GM21390 (cell line): ENCODE measurements around the gene SERINC2.
"Not testable (repeated sequence)": the region's sequence is repeated elsewhere in the genome, so short reads cannot be mapped to it uniquely, and the experiment has no call there.

Source experiments
- ATAC-seq: cut with Tn5 transposase; IDR thresholded peaks from one replicate; pipeline ENCODE4 v1.9.1; 2021; ENCODE audit not compliant: unreplicated experiment

Gene SERINC2

DNA sequence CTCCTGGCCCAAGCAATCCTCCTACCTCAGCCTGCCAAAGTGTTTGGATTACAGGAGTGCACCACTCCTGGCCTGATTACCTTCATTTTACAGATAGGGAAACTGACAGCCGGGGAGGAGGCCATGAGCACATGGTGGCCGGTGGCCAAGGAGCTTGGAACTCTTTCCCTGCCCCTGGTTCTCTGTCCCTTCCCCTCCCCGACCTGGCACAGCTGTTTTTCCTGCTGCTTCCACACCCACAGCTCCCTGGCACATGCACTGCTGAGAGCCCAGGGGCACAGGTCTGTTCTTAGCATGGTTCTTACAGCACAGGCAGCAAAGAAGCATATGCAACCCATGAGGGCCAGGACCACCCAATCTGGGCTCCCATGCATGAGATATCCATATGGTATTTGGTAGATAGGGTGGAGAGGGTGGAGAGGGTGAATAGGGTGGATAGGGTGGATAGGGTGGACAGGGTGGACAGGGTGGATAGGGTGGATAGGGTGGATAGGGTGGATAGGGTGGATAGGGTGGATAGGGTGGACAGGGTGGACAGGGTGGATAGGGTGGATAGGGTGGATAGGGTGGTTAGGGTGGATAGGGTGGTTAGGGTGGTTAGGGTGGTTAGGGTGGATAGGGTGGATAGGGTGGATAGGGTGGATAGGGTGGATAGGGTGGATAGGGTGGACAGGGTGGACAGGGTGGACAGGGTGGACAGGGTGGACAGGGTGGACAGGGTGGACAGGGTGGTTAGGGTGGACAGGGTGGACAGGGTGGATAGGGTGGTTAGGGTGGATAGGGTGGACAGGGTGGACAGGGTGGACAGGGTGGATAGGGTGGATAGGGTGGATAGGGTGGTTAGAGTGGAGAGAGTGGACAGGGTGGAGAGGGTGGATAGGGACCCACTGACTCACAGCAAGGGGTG is 18.6 kb downstream of the SERINC2 start:
- ATAC-seq = not testable (repeated sequence)

DNA sequence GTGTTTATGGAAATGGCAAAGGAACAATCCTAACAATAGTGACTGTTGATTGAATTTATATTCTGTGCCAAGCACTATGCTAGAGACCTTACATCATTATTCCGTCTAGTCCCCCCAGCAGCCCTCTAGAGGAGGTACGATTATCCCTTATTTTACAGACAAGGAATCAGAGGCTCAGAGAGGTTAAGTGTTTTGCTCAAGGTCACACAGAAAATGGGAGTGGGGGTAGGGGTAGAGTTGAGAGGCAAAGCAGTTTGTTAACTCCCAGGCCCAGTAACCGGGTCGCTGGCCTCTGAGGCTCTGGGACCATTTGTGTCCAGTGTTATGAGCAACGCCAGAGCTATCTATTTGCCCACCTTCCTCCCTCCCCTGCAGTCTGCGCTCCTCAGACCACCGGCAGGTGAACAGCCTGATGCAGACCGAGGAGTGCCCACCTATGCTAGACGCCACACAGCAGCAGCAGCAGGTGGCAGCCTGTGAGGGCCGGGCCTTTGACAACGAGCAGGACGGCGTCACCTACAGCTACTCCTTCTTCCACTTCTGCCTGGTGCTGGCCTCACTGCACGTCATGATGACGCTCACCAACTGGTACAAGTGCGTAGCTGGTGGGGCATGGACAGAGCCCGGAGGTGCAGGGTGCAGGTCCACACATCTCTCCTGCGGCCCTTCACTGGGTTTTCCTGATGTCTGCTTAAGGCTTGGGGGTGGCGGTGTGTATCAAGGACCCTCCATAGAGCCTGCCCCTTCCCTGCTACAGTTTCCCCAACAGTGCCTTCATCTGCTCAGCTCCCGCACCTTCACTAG is 19.8 kb downstream of the SERINC2 start:
- no peak for ATAC-seq

DNA sequence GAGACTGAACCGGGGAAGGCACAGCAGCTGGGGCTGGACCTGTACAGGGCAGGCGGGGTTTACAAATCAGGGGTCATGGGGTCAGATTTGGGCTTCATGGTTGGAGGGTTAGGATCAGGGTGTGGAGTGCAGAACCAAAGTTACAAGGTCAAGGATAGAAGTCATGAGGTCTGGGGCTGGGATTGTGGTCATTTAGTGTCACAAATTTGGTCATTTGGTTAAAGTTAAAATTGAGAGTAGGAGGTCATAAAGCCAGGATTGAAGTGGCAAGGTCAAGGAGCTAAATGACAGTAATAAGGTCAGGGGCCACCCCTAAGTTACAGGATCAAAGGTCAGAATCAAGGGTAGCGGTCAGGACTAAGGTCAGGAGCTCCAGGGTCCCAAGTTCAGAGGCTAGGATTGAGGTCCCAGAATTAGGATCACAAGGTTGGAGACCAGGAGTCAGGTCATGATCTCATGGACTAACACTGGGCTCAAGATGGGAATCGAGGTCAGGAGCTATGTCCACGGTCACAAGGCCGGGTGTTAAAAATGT is 20.4 kb downstream of the SERINC2 start:
- no peak for ATAC-seq

DNA sequence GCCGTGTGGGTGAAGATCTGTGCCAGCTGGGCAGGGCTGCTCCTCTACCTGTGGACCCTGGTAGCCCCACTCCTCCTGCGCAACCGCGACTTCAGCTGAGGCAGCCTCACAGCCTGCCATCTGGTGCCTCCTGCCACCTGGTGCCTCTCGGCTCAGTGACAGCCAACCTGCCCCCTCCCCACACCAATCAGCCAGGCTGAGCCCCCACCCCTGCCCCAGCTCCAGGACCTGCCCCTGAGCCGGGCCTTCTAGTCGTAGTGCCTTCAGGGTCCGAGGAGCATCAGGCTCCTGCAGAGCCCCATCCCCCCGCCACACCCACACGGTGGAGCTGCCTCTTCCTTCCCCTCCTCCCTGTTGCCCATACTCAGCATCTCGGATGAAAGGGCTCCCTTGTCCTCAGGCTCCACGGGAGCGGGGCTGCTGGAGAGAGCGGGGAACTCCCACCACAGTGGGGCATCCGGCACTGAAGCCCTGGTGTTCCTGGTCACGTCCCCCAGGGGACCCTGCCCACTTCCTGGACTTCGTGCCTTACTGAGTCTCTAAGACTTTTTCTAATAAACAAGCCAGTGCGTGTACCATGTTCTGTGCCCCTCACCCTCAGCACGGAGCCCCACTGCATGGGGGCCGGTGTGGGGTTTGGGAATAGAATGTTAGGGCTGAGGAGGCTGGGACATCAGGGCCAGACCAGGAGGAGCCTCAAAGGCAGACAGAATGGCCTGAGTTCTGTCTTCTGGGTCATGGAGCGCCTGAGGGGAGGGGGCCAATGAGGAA is 21.3 kb downstream of the SERINC2 start:
- ATAC-seq = no peak

DNA sequence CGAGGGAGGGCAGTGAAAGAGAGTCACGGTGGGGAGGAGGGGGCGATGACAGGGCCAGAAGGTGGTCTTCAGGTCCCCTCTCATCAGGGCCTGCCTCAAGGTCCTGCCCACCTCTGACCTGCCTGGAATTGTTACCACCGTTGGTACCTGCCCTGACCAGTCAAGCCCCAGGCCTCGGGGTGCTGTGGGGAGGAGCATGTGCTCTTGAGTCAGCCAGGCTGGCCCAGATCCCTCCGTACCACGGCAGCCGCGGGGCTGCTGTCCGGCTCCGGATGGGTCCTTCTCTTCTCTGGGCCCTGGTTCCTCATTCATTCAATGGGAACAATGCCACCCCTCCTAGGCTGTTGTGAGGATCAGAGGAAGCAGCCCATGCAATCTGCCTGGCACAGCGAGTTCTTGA is 22.0 kb downstream of the SERINC2 start:
- no peak for ATAC-seq

DNA sequence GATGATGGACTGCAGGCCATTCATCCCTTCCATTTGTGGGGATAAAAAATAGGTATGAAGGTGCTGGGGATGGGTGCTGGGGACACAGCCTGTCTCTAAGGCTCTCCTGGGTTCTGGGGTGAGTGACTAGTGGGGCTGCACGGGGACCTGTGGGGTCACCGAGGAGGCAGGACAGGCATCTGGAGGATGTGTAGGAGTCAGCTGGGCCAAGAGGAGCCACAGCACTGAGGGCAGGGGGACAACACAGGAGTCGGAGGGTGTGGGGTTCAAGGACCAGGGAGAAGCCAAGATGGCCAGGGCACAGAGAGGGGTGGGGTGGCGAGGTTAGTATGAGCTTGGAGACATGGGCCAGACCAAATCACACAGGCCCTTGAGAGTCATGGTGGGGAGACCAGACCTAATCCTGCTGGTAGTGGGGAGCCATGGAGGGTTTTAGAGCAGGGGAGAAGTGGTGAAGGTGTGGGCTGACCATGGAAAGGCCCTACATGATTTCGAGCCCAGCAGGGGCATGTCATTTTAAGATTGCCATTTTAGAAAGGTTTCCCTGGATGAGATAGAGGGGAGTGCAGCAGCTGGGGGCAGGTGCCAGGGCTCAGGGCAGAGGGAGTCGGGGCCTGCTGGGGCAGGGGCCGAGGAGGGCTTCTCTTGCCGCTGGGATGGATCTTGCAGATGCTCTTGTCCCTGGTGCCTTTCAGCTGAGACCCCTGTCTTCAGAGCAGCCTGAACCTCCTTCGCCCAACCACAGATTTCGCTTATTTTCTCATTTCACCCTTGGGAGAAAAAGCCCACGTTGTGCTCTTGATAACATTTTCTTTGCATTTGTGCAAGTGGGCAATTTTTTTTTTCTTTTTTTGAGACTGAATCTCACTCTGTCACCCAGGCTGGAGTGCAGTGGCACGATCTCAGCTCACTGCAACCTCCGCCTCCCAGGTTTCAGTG is 22.7 kb downstream of the SERINC2 start:
- no peak for ATAC-seq

DNA sequence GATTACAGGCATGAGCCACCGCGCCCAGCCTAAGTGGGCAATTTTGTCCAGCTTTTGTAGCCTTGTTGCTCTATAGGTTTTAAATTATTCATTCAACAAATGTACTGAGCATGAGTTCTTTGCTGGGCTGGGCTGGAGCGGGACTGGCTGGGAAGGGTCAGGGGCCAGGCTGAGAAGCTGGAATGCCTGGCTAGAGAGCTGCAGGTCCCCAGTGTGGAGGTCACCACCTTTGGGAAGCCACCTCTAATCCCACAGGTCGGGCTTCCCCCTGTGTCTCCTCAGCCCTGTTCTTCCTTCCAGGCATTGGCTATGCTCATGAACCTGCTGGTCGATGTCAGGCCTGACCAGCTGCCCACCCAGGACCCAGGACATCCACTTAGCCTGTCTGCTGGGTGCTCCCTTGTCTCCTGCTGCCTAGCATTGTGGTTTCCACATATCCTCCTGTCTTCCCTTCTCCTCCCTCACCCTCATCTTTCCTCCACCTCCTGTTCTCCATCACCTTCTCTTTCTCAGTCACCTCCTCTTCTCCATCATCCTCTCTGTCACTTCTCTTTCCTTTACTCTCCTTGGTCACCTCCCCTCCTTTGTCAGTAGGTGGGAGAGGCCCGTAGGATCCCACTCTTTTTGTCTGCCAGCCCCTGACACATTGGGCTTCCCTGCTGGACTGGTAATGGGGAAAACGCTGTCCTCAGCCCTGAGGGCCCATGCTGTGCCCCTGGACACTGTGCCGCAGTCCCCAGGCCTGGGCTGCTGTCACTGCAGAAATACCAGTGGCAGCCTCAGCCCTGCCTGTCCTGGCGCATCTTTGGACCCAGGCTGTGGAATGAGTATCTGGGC is 23.8 kb downstream of the SERINC2 start:
- no peak for ATAC-seq

DNA sequence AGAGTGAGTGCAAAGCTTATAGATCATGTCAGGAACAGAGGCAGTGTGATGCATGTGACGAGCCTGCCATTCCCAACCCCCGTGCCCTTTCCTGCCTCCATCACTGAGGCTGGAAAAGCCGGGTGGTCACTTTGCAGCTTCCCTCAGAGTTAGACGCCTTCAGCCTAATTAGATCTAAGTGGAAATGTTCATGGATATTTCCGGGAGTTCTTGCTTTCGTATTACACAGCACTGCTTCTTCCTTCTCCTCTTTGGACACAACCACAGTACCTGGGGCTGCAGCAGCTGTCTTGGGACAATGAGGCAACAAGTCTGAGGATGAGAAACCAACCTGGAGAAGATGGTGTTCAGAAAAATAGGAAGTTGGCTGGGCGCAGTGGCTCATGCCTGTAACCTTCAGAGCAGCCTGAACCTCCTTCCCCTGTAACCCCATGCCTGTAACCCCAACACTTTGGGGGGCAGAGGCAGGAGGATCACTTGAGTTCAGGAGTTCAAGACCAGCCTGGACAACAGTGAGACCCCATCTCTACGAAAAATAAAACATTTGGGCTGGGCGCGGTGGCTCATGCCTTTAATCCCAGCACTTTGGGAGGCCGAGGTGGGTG is 24.5 kb downstream of the SERINC2 start:
- no peak for ATAC-seq

DNA sequence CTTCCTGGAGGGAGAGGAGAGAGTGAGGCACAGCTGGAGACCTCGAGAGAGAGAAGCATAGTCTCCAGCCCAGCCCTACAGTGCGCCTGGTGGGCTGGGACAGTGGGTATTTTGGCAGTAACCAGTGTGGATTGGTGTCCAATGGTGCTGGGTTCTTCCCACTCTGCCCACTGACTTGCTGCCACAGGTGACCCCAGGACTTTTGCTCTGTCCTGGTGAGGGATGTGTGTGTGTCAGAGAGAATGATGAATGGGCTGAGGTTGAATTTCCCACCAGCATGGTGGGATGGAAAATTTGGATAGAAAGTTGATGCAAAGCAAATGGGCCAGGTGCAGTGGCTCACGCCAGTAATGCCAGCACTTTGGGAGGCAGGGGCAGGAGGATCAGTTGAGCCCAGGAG is 26.3 kb downstream of the SERINC2 start:
- no peak for ATAC-seq

DNA sequence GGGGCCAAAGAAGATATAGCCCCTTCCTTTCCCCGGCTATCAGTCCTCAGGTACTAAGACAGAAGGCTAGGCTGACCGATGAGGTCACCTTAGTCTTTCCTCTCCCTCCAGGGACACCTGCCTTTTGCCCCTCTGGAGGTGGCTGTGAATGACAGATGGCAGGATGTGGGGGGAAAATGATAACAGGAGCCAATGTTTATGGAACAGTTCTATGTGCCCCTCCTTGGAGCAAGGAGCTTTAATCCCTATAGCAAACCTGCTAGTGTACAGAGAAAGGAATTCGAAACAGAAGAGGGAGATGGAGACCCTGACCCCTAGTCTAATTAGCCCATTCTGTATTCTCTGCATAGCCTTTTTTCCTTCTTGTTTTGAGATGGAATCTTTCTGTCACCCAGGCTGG is 28.1 kb downstream of the SERINC2 start:
- ATAC-seq = no peak

DNA sequence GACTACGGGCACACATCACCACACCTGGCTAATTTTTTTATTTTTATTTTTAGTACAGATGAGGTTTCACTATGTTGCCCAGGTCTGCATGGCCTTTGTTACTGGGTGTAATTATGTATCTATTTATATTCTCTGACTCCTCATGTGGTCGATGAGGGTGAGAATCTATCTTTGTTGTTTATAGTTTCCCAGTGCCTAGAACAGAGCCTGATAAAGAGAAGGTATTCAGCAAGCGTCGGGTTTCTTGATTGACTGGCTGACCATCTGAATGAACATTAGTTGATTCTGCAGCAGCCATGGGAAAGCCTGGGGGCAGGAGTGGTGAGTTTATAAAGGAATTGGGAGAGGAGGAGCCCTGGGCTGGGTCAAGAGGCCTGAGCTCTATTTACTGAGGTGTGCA is 28.5 kb downstream of the SERINC2 start:
- ATAC-seq = no peak

DNA sequence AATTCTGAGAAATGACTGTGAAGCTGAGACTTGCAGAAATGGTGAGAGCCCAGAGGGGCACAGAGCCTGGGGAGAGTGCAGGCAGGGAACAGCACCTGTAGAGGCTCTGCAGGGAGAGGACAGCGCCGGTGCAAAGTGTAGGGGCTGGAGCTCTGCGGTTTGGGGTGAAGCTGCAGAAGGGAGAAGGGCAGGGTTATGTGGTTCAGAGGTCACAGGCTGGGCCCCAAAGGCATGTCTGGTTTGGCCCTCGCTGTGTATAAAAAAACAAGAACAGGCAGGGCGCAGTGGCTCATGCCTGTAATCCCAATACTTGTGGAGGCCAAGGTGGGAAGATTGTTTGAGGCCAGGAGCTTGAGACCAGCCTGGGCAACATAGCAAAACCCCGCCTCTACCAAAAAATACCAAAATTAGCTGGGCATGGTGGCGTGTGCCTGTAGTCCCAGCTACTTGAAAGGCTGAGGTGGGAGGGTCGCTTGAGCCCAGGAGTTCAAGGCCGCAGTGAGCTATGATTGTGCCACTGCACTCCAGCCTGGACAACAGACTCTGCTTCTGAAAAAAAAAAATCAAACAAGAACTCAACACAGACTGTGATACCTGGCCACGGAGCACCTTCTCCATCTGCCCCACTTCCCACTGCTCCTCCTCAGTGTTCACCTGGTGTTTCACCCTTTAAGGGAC is 29.1 kb downstream of the SERINC2 start:
- no peak for ATAC-seq

DNA sequence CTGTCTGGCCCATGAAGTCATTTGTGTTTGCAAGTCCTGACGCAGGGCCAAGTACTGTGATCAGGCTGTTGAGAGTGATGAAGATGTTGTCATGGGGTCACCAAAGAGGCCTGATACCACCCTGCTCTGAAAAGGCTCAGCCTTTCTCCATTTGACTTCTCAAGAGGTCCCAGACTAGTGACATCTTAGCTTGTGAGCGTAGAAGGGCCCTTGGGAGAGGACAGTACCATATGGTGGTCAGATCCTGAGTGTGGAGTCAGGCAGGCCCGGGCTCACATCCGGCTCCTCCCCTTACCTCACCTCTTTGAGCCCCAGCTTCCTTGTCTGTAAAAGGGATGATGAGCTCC is 29.6 kb downstream of the SERINC2 start:
- ATAC-seq = no peak

DNA sequence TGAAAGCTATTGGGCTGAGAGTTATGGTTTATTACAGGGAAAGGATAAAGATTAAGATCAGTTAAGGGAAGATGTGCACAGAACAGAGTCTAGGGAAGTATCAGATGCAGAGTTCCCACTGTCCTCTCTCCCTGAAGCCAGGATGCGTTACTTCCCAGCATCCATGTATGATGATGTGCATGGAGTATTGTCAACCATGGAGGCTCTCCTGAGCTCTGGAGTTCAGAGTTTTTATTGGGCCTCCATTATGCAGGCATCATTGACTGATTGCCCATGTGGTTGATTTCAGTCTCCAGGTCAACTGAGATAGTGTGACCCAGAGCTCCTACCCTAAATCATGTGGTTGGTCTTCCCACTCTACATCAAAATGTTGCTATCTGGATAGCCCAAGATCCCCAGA is 30.7 kb downstream of the SERINC2 start:
- ATAC-seq = no peak

DNA sequence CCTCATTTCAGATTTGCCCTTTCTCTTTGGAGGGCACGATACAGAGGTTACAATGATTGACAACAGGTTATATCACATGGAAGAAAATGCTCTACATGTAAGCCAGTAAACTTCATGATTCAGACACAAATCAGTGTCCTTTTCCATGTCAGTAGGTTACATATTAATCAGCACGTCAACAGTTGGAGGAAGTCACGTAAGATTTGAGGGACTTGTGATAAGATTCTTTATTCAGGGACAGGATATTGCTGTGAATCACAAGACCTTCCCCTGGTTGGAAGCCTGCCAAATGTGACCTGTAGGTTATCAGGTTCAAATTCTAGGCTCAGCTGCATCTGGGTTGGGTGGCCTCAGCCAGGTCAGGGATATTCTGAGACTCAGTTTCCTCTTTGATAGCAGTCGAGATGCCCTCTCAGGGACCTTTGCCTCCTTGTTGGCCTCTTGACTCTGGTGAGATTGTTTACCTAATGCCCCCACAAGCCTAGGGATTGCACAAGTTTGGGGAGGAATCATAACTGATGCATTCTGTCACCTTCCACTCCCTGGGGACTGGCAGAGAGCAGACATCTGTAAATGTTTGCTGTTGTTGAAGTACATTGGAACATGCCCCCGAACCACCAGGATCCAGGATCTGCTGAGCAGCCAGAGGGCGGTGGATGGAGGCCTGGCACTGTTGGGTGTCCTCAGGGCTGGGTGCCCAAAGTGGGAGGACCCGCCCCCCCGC is 31.9 kb downstream of the SERINC2 start:
- no peak for ATAC-seq

DNA sequence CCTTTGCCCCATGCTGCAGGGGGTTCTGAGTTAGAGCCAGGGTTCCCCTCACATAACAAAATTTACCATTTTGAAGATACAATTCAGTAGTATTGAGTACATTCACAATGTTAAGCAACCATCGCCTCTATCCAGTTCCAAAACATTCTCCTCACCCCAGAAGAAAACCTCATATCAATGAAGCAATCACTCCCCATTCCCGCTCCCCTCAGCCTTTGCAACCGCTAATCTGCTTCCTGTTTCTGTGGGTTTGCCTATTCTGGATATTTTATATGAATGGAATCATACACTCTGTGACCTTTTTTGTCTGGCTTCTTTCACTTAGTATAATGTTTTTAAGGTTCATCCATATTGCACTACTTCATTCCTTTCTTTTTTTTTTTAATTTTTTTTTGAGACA is 32.9 kb downstream of the SERINC2 start:
- no peak for ATAC-seq

DNA sequence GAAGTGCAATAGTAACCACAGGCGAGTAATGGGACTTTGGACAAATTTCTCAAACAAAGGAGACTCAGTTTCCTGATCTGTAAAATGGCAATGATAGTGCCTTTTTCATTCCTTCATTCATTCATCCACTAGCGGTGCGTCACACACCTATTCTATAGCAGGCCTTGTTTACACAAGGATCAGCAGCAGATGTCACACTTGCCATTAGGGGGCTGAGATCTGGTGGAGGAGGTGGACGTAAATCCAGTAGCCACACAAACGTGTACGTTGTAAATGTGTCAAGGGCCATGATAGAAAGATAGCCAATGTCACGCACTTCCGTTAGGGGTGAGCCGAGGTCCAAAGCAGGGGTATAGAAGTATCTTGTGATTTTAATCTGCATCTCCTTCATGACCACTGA is 34.2 kb downstream of the SERINC2 start:
- no peak for ATAC-seq
